ENCODE measurements around the gene KRT36.

DNA sequence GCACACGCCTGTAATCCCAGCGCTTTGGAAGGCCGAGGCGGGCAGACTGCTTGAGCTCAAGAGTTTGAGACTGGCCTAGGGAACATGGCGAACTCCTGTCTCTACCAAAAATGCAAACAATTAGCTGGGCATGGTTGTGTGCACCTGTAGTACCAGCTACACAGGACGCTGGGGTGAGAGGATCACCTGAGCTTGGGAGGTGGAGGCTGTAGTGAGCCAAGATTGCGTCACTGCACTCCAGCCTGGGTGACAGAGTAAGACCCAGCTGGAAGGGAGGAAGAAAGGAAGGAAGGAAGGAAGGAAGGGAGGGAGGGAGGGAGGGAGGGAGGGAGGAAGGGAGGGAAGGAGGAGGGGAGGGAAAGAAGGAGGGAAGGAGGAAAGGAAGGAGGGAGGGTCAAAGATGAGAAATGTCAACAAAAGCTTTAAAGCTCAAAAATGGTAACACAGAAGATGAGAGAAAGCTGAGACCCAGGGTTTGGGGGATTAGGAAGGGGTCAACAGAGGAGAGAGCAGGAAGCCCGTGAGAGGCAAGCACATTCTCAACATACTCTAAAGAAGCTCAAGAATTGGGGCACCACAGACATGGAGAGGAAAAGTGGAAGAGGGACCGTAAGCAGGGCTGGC lies 43.3 kb upstream of the KRT36 start:
- TF ChIP-seq, protein P1, sequence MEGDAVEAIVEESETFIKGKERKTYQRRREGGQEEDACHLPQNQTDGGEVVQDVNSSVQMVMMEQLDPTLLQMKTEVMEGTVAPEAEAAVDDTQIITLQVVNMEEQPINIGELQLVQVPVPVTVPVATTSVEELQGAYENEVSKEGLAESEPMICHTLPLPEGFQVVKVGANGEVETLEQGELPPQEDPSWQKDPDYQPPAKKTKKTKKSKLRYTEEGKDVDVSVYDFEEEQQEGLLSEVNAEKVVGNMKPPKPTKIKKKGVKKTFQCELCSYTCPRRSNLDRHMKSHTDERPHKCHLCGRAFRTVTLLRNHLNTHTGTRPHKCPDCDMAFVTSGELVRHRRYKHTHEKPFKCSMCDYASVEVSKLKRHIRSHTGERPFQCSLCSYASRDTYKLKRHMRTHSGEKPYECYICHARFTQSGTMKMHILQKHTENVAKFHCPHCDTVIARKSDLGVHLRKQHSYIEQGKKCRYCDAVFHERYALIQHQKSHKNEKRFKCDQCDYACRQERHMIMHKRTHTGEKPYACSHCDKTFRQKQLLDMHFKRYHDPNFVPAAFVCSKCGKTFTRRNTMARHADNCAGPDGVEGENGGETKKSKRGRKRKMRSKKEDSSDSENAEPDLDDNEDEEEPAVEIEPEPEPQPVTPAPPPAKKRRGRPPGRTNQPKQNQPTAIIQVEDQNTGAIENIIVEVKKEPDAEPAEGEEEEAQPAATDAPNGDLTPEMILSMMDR (IDR thresholded peaks at IDR 0.05), result no peak
- TF ChIP-seq EZH2 (IDR thresholded peaks at IDR 0.05; ENCODE audit: borderline replicate concordance, insufficient read depth, low read depth, low read length, poor library complexity, severe bottlenecking), result no peak
